Measurements from ENCODE around the gene SLC10A7. TPM values are rescaled to one million over a fixed set of nuclear protein-coding genes. Genes with fewer than 3 reads are reported as not detected.
A peak's percentile ranks its signal among the peaks of the same experiment; 100 is the strongest.

SLC10A7 gene
- total RNA-seq, 1 donor from 2014 or later = 6.1 TPM

DNA sequence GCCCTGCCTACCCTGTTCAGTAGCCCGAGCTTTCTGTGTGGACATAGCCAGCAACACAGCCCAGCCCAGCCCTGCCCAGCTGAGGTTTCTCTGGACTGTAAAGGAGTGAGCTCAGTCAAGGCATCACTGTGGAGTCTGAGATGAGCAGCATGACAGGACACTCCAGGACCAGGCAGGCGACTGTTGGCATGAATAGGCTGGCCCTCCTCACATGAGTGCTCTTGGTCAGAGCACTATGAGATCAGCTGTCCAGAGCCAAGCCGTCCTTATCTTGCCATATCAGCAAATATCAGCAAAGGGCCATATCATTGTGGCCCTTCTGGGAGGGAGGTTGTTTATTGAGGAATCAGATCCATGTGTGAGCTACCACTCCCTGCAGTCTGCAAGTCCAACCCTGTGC, 276.5 kb downstream of the SLC10A7 start:
- DNase-seq (ENCODE audit: low read depth) = no peak
- Histone ChIP-seq H3K27me3 (ENCODE audit: control insufficient read depth, insufficient read depth, low read length) (no peaks in the 10 kb centered on the region), H3K36me3 (ENCODE audit: control insufficient read depth, insufficient read depth, low read length) (no peaks in the 10 kb centered on the region), H3K4me3 (ENCODE audit: low read depth, low read length) (no peak overlapping the region)
- TF ChIP-seq CTCF (IDR thresholded peaks at IDR 0.05; ENCODE audit: insufficient read depth, low read length, poor library complexity, severe bottlenecking) = no peak

- no peak for DNase-seq (ENCODE audit: low read depth)
- no peaks in the 10 kb centered on the region for H3K27me3 ChIP-seq (ENCODE audit: control insufficient read depth, insufficient read depth, low read length)
- no peaks in the 10 kb centered on the region for H3K36me3 ChIP-seq (ENCODE audit: control insufficient read depth, insufficient read depth, low read length)
- no peak overlapping the region for H3K4me3 ChIP-seq (ENCODE audit: low read depth, low read length)
- TF ChIP-seq CTCF (IDR thresholded peaks at IDR 0.05; ENCODE audit: insufficient read depth, low read length, poor library complexity, severe bottlenecking) = no peak
Observed at GRCh38 chr4:146244496-146244895, 277.2 kb downstream of the SLC10A7 start.

- Histone ChIP-seq H3K36me3 (ENCODE audit: control insufficient read depth, insufficient read depth, low read length) (no peaks in the 10 kb centered on the region), H3K4me3 (ENCODE audit: low read depth, low read length) (no peak overlapping the region), H3K27me3 (ENCODE audit: control insufficient read depth, insufficient read depth, low read length) (no peaks in the 10 kb centered on the region)
- TF ChIP-seq CTCF (IDR thresholded peaks at IDR 0.05; ENCODE audit: insufficient read depth, low read length, poor library complexity, severe bottlenecking) = no peak
- no peak for DNase-seq (ENCODE audit: low read depth)
Observed at GRCh38 chr4:146243883-146244277, 277.9 kb downstream of the SLC10A7 start.

DNA sequence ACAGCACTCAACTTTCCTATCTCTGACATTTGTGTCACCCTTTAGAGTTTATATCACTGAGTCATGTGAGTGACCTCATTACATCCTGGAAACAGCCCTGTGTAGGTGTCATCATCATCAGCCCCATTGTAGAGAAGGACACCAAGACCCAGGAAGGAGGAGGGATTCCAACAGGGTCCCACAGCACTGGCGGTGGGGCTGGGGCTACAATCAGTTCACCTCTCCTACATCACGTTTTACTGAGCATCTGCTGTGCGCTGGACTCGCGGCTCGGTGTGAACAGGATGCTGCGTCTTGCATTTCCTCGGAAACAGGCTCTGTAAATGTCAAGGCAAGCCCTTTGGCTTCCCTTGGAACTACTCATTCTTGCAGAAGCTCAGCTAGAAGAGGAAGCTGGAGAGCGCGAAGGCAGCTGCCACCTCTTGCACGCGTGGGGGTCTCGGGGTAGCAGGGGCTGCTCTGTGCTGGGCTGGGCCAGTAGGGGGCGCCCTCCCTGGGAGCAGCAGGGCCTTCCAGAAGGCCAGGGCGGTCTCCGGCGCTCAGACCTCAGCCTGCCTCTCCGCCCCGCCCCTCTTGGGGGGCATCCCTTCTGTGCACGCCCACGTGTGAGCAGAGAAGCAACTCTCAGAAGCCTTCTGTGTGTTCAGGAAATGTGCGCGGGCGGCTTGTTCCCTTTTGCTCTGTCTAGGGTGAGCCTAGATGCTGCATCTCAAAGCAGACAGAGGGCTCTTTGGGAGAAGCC, 278.4 kb downstream of the SLC10A7 start:
- no peaks in the 10 kb centered on the region for H3K27me3 ChIP-seq (ENCODE audit: control insufficient read depth, insufficient read depth, low read length)
- TF ChIP-seq CTCF (IDR thresholded peaks at IDR 0.05; ENCODE audit: insufficient read depth, low read length, poor library complexity, severe bottlenecking) = peak; percentile 42
- H3K4me3 ChIP-seq (ENCODE audit: low read depth, low read length) = no peak overlapping the region
- no peaks in the 10 kb centered on the region for H3K36me3 ChIP-seq (ENCODE audit: control insufficient read depth, insufficient read depth, low read length)
- DNase-seq (ENCODE audit: low read depth) = no peak

- DNase-seq (ENCODE audit: low read depth) = no peak
- no peaks in the 10 kb centered on the region for H3K27me3 ChIP-seq (ENCODE audit: control insufficient read depth, insufficient read depth, low read length)
- no peak overlapping the region for H3K4me3 ChIP-seq (ENCODE audit: low read depth, low read length)
- no peak for TF ChIP-seq CTCF (IDR thresholded peaks at IDR 0.05; ENCODE audit: insufficient read depth, low read length, poor library complexity, severe bottlenecking)
- no peaks in the 10 kb centered on the region for H3K36me3 ChIP-seq (ENCODE audit: control insufficient read depth, insufficient read depth, low read length)
Observed at GRCh38 chr4:146238107-146238506, 283.6 kb downstream of the SLC10A7 start.

- Histone ChIP-seq H3K4me3 (ENCODE audit: low read depth, low read length) (no peak overlapping the region), H3K27me3 (ENCODE audit: control insufficient read depth, insufficient read depth, low read length) (no peaks in the 10 kb centered on the region), H3K36me3 (ENCODE audit: control insufficient read depth, insufficient read depth, low read length) (no peaks in the 10 kb centered on the region)
- no peak for DNase-seq (ENCODE audit: low read depth)
- no peak for TF ChIP-seq CTCF (IDR thresholded peaks at IDR 0.05; ENCODE audit: insufficient read depth, low read length, poor library complexity, severe bottlenecking)
Observed at GRCh38 chr4:146237092-146237491, 284.6 kb downstream of the SLC10A7 start.

Data from kidney epithelial cell (primary cell).